ENCODE results near the gene RNF150.
"Not testable (repeated sequence)": the region's sequence is repeated elsewhere in the genome, so short reads cannot be mapped to it uniquely, and the experiment has no call there.

DNA sequence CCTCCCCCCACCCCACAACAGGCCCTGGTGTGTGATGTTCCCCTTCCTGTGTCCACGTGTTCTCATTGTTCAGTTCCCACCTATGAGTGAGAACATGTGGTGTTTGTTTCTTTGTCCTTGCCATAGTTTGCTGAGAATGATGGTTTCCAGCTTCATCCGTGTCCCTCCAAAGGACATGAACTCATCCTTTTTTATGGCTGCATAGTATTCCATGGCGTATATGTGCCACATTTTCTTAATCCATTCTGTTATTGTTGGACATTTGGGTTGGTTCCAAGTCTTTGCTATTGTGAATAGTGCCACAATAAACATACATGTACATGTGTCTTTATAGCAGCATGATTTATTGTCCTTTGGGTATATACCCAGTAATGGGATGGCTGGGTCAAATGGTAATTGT is 312.7 kb downstream of the RNF150 start:
- TF ChIP-seq, protein P1, sequence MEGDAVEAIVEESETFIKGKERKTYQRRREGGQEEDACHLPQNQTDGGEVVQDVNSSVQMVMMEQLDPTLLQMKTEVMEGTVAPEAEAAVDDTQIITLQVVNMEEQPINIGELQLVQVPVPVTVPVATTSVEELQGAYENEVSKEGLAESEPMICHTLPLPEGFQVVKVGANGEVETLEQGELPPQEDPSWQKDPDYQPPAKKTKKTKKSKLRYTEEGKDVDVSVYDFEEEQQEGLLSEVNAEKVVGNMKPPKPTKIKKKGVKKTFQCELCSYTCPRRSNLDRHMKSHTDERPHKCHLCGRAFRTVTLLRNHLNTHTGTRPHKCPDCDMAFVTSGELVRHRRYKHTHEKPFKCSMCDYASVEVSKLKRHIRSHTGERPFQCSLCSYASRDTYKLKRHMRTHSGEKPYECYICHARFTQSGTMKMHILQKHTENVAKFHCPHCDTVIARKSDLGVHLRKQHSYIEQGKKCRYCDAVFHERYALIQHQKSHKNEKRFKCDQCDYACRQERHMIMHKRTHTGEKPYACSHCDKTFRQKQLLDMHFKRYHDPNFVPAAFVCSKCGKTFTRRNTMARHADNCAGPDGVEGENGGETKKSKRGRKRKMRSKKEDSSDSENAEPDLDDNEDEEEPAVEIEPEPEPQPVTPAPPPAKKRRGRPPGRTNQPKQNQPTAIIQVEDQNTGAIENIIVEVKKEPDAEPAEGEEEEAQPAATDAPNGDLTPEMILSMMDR (IDR thresholded peaks at IDR 0.05), result not testable (repeated sequence)
- TF ChIP-seq, protein P2, sequence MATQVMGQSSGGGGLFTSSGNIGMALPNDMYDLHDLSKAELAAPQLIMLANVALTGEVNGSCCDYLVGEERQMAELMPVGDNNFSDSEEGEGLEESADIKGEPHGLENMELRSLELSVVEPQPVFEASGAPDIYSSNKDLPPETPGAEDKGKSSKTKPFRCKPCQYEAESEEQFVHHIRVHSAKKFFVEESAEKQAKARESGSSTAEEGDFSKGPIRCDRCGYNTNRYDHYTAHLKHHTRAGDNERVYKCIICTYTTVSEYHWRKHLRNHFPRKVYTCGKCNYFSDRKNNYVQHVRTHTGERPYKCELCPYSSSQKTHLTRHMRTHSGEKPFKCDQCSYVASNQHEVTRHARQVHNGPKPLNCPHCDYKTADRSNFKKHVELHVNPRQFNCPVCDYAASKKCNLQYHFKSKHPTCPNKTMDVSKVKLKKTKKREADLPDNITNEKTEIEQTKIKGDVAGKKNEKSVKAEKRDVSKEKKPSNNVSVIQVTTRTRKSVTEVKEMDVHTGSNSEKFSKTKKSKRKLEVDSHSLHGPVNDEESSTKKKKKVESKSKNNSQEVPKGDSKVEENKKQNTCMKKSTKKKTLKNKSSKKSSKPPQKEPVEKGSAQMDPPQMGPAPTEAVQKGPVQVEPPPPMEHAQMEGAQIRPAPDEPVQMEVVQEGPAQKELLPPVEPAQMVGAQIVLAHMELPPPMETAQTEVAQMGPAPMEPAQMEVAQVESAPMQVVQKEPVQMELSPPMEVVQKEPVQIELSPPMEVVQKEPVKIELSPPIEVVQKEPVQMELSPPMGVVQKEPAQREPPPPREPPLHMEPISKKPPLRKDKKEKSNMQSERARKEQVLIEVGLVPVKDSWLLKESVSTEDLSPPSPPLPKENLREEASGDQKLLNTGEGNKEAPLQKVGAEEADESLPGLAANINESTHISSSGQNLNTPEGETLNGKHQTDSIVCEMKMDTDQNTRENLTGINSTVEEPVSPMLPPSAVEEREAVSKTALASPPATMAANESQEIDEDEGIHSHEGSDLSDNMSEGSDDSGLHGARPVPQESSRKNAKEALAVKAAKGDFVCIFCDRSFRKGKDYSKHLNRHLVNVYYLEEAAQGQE (IDR thresholded peaks at IDR 0.05), result not testable (repeated sequence)
- not testable (repeated sequence) for TF ChIP-seq CHD4 (IDR thresholded peaks at IDR 0.05; ENCODE audit: borderline replicate concordance); BHLHE40 (IDR thresholded peaks at IDR 0.05; ENCODE audit: low read depth, low read length); POLR2AphosphoS2 (conservative IDR thresholded peaks at IDR 0.05; ENCODE audit: low read length); NR3C1 (IDR thresholded peaks at IDR 0.05); RFX5 (IDR thresholded peaks at IDR 0.05); EP300 (IDR thresholded peaks at IDR 0.05); SMC3 (IDR thresholded peaks at IDR 0.05); HDAC2 (IDR thresholded peaks at IDR 0.05)
- TF ChIP-seq, protein P3, sequence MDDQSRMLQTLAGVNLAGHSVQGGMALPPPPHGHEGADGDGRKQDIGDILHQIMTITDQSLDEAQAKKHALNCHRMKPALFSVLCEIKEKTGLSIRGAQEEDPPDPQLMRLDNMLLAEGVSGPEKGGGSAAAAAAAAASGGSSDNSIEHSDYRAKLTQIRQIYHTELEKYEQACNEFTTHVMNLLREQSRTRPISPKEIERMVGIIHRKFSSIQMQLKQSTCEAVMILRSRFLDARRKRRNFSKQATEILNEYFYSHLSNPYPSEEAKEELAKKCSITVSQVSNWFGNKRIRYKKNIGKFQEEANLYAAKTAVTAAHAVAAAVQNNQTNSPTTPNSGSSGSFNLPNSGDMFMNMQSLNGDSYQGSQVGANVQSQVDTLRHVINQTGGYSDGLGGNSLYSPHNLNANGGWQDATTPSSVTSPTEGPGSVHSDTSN (IDR thresholded peaks at IDR 0.05), result not testable (repeated sequence)
- TF ChIP-seq, protein P4, sequence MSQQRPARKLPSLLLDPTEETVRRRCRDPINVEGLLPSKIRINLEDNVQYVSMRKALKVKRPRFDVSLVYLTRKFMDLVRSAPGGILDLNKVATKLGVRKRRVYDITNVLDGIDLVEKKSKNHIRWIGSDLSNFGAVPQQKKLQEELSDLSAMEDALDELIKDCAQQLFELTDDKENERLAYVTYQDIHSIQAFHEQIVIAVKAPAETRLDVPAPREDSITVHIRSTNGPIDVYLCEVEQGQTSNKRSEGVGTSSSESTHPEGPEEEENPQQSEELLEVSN (IDR thresholded peaks at IDR 0.05; ENCODE audit: borderline replicate concordance, low read depth), result not testable (repeated sequence)

All from A549 (cell line).